ENCODE data around the gene NF2.

NF2 gene

GRCh38 chr22:29723766-29724165, 120.3 kb downstream of the NF2 start:
- DNase-seq (ENCODE audit: low read depth) = no peak

GRCh38 chr22:29724843-29725242, 121.4 kb downstream of the NF2 start:
- DNase-seq (ENCODE audit: low read depth) = no peak

- DNase-seq (ENCODE audit: low read depth) = no peak
Measured at GRCh38 chr22:29726106-29726505, 122.7 kb downstream of the NF2 start.

- DNase-seq (ENCODE audit: low read depth) = no peak
Measured at GRCh38 chr22:29726512-29727130, 123.2 kb downstream of the NF2 start.

GRCh38 chr22:29727131-29727523, 123.7 kb downstream of the NF2 start:
- no peak for DNase-seq (ENCODE audit: low read depth)

GRCh38 chr22:29729161-29729560, 125.7 kb downstream of the NF2 start:
- DNase-seq (ENCODE audit: low read depth) = no peak

GRCh38 chr22:29731058-29731850, 127.8 kb downstream of the NF2 start:
- no peak for DNase-seq (ENCODE audit: low read depth)

GRCh38 chr22:29732883-29733282, 129.4 kb downstream of the NF2 start:
- DNase-seq (ENCODE audit: low read depth) = no peak

GRCh38 chr22:29733362-29734201, 130.1 kb downstream of the NF2 start:
- no peak for DNase-seq (ENCODE audit: low read depth)

GRCh38 chr22:29734406-29734805, 131.0 kb downstream of the NF2 start:
- no peak for DNase-seq (ENCODE audit: low read depth)

- no peak for DNase-seq (ENCODE audit: low read depth)
Measured at GRCh38 chr22:29734838-29735237, 131.4 kb downstream of the NF2 start.

GRCh38 chr22:29735416-29735815, 132.0 kb downstream of the NF2 start:
- no peak for DNase-seq (ENCODE audit: low read depth)

GRCh38 chr22:29737251-29738117, 134.1 kb downstream of the NF2 start:
- no peak for DNase-seq (ENCODE audit: low read depth)

- DNase-seq (ENCODE audit: low read depth) = no peak
Measured at GRCh38 chr22:29738118-29738815, 134.8 kb downstream of the NF2 start.

- DNase-seq (ENCODE audit: low read depth) = no peak
Measured at GRCh38 chr22:29739346-29739875, 136.0 kb downstream of the NF2 start.

- no peak for DNase-seq (ENCODE audit: low read depth)
Measured at GRCh38 chr22:29740216-29740615, 136.8 kb downstream of the NF2 start.

GRCh38 chr22:29741926-29742325, 138.5 kb downstream of the NF2 start:
- no peak for DNase-seq (ENCODE audit: low read depth)

GRCh38 chr22:29742326-29742725, 138.9 kb downstream of the NF2 start:
- DNase-seq (ENCODE audit: low read depth) = no peak

GRCh38 chr22:29744902-29745301, 141.5 kb downstream of the NF2 start:
- DNase-seq (ENCODE audit: low read depth) = no peak

GRCh38 chr22:29747832-29748231, 144.4 kb downstream of the NF2 start:
- no peak for DNase-seq (ENCODE audit: low read depth)

Measured in activated T-cell treated with anti-CD3 and anti-CD28 coated beads for 24 hours (primary cell).